ENCODE results near the gene METTL2A.
"Not testable (repeated sequence)": the region's sequence is repeated elsewhere in the genome, so short reads cannot be mapped to it uniquely, and the experiment has no call there.

Gene METTL2A

GRCh38 chr17:62470666-62471379 is 47.1 kb downstream of the METTL2A start:
- not testable (repeated sequence) for H3K9ac ChIP-seq (ENCODE audit: low read length in 5 of 5); H3K9me3 ChIP-seq (ENCODE audit: control insufficient read depth in 5 of 5, low read length in 5 of 5); H3K4me1 ChIP-seq (ENCODE audit: control insufficient read depth in 5 of 5, insufficient read depth in 5 of 5, low read length in 5 of 5); H3K27ac ChIP-seq (ENCODE audit: low read depth, low read length); H3K4me3 ChIP-seq (ENCODE audit: low read depth in 1 of 5, low read length in 5 of 5); H3K27me3 ChIP-seq (ENCODE audit: control insufficient read depth in 5 of 5, insufficient read depth in 4 of 5, low read length in 5 of 5); H3K36me3 ChIP-seq (ENCODE audit: control insufficient read depth in 5 of 5, insufficient read depth in 5 of 5, low read length in 5 of 5)

GRCh38 chr17:62471380-62471880 is 47.7 kb downstream of the METTL2A start:
- H3K4me1 ChIP-seq (ENCODE audit: control insufficient read depth in 5 of 5, insufficient read depth in 5 of 5, low read length in 5 of 5); H3K27me3 ChIP-seq (ENCODE audit: control insufficient read depth in 5 of 5, insufficient read depth in 4 of 5, low read length in 5 of 5); H3K9ac ChIP-seq (ENCODE audit: low read length in 5 of 5); H3K36me3 ChIP-seq (ENCODE audit: control insufficient read depth in 5 of 5, insufficient read depth in 5 of 5, low read length in 5 of 5); H3K9me3 ChIP-seq (ENCODE audit: control insufficient read depth in 5 of 5, low read length in 5 of 5); H3K4me3 ChIP-seq (ENCODE audit: low read depth in 1 of 5, low read length in 5 of 5); H3K27ac ChIP-seq (ENCODE audit: low read depth, low read length): not testable (repeated sequence)

GRCh38 chr17:62473030-62473982 is 49.6 kb downstream of the METTL2A start:
- peaks cover 0 to 14% (median 8%) of the 10 kb centered on the region in 5 donors for H3K4me1 ChIP-seq (ENCODE audit: control insufficient read depth in 5 of 5, insufficient read depth in 5 of 5, low read length in 5 of 5)
- not testable (repeated sequence) for H3K4me3 ChIP-seq (ENCODE audit: low read depth in 1 of 5, low read length in 5 of 5); H3K36me3 ChIP-seq (ENCODE audit: control insufficient read depth in 5 of 5, insufficient read depth in 5 of 5, low read length in 5 of 5); H3K9ac ChIP-seq (ENCODE audit: low read length in 5 of 5); H3K27ac ChIP-seq (ENCODE audit: low read depth, low read length); H3K27me3 ChIP-seq (ENCODE audit: control insufficient read depth in 5 of 5, insufficient read depth in 4 of 5, low read length in 5 of 5); H3K9me3 ChIP-seq (ENCODE audit: control insufficient read depth in 5 of 5, low read length in 5 of 5)

GRCh38 chr17:62477111-62477510 is 53.4 kb downstream of the METTL2A start:
- Histone ChIP-seq H3K27ac (ENCODE audit: low read depth, low read length) (peak overlapping the region; percentile 50), H3K4me1 (ENCODE audit: control insufficient read depth in 5 of 5, insufficient read depth in 5 of 5, low read length in 5 of 5) (peaks cover 0 to 21% (median 17%) of the 10 kb centered on the region in 5 donors), H3K4me3 (ENCODE audit: low read depth in 1 of 5, low read length in 5 of 5) (peak overlapping the region in 3 of 5 donors; percentile 59 to 67 (median 63))
- not testable (repeated sequence) for H3K9ac ChIP-seq (ENCODE audit: low read length in 5 of 5); H3K27me3 ChIP-seq (ENCODE audit: control insufficient read depth in 5 of 5, insufficient read depth in 4 of 5, low read length in 5 of 5); H3K36me3 ChIP-seq (ENCODE audit: control insufficient read depth in 5 of 5, insufficient read depth in 5 of 5, low read length in 5 of 5); H3K9me3 ChIP-seq (ENCODE audit: control insufficient read depth in 5 of 5, low read length in 5 of 5)

- Histone ChIP-seq H3K9ac (ENCODE audit: low read length in 5 of 5) (peak overlapping the region in 4 of 5 donors; percentile 14 to 80 (median 70)), H3K4me1 (ENCODE audit: control insufficient read depth in 5 of 5, insufficient read depth in 5 of 5, low read length in 5 of 5) (peaks cover 0 to 23% (median 17%) of the 10 kb centered on the region in 5 donors), H3K4me3 (ENCODE audit: low read depth in 1 of 5, low read length in 5 of 5) (peak overlapping the region; percentile 53 to 67 (median 59)), H3K27ac (ENCODE audit: low read depth, low read length) (peak overlapping the region; percentile 50)
- not testable (repeated sequence) for H3K36me3 ChIP-seq (ENCODE audit: control insufficient read depth in 5 of 5, insufficient read depth in 5 of 5, low read length in 5 of 5); H3K27me3 ChIP-seq (ENCODE audit: control insufficient read depth in 5 of 5, insufficient read depth in 4 of 5, low read length in 5 of 5); H3K9me3 ChIP-seq (ENCODE audit: control insufficient read depth in 5 of 5, low read length in 5 of 5)
Measured at GRCh38 chr17:62477718-62478408, 54.2 kb downstream of the METTL2A start.

- Histone ChIP-seq H3K9ac (ENCODE audit: low read length in 5 of 5) (peak within 1 kb of the TSS; percentile 12 to 86 (median 85)), H3K27ac (ENCODE audit: low read depth, low read length) (peak within 1 kb of the TSS; percentile 59), H3K9me3 (ENCODE audit: control insufficient read depth in 5 of 5, low read length in 5 of 5) (no peaks in the 10 kb centered on the region), H3K4me1 (ENCODE audit: control insufficient read depth in 5 of 5, insufficient read depth in 5 of 5, low read length in 5 of 5) (peaks cover 0 to 24% (median 17%) of the 10 kb centered on the region in 5 donors), H3K27me3 (ENCODE audit: control insufficient read depth in 5 of 5, insufficient read depth in 4 of 5, low read length in 5 of 5) (no peaks in the 10 kb centered on the region), H3K36me3 (ENCODE audit: control insufficient read depth in 5 of 5, insufficient read depth in 5 of 5, low read length in 5 of 5) (peaks cover 0 to 5% (median 0%) of the 10 kb centered on the region in 5 donors), H3K4me3 (ENCODE audit: low read depth in 1 of 5, low read length in 5 of 5) (peak within 1 kb of the TSS; percentile 59 to 80 (median 71))
Measured at GRCh38 chr17:62478424-62478879, 54.8 kb downstream of the METTL2A start, which contains the start of gene TLK2. Gene TLK2, plus strand, starts transcription at chr17:62478825. Its CDS starts 2,301 bp downstream, at chr17:62481126.

GRCh38 chr17:62478880-62479638 is 55.4 kb downstream of the METTL2A start:
- H3K4me1 ChIP-seq (ENCODE audit: control insufficient read depth in 5 of 5, insufficient read depth in 5 of 5, low read length in 5 of 5): peaks cover 0 to 24% (median 17%) of the 10 kb centered on the region in 5 donors
- H3K27me3 ChIP-seq (ENCODE audit: control insufficient read depth in 5 of 5, insufficient read depth in 4 of 5, low read length in 5 of 5); H3K9me3 ChIP-seq (ENCODE audit: control insufficient read depth in 5 of 5, low read length in 5 of 5); H3K36me3 ChIP-seq (ENCODE audit: control insufficient read depth in 5 of 5, insufficient read depth in 5 of 5, low read length in 5 of 5): not testable (repeated sequence)
- peak overlapping the region in 3 of 5 donors; percentile 85 to 86 (median 86) for H3K9ac ChIP-seq (ENCODE audit: low read length in 5 of 5)
- H3K27ac ChIP-seq (ENCODE audit: low read depth, low read length): peak overlapping the region; percentile 59
- H3K4me3 ChIP-seq (ENCODE audit: low read depth in 1 of 5, low read length in 5 of 5): peak overlapping the region in 4 of 5 donors; percentile 59 to 75 (median 66)

- H3K27ac ChIP-seq (ENCODE audit: low read depth, low read length): peak overlapping the region; percentile 59
- H3K9ac ChIP-seq (ENCODE audit: low read length in 5 of 5): peak overlapping the region; percentile 12 to 86 (median 85)
- H3K4me3 ChIP-seq (ENCODE audit: low read depth in 1 of 5, low read length in 5 of 5): peak overlapping the region; percentile 59 to 80 (median 71)
- peaks cover 0 to 24% (median 17%) of the 10 kb centered on the region in 5 donors for H3K4me1 ChIP-seq (ENCODE audit: control insufficient read depth in 5 of 5, insufficient read depth in 5 of 5, low read length in 5 of 5)
- not testable (repeated sequence) for H3K27me3 ChIP-seq (ENCODE audit: control insufficient read depth in 5 of 5, insufficient read depth in 4 of 5, low read length in 5 of 5); H3K36me3 ChIP-seq (ENCODE audit: control insufficient read depth in 5 of 5, insufficient read depth in 5 of 5, low read length in 5 of 5); H3K9me3 ChIP-seq (ENCODE audit: control insufficient read depth in 5 of 5, low read length in 5 of 5)
Measured at GRCh38 chr17:62479639-62480258, 56.1 kb downstream of the METTL2A start.

- peaks cover 0 to 23% (median 13%) of the 10 kb centered on the region in 5 donors for H3K4me1 ChIP-seq (ENCODE audit: control insufficient read depth in 5 of 5, insufficient read depth in 5 of 5, low read length in 5 of 5)
- H3K27ac ChIP-seq (ENCODE audit: low read depth, low read length); H3K9me3 ChIP-seq (ENCODE audit: control insufficient read depth in 5 of 5, low read length in 5 of 5); H3K9ac ChIP-seq (ENCODE audit: low read length in 5 of 5); H3K36me3 ChIP-seq (ENCODE audit: control insufficient read depth in 5 of 5, insufficient read depth in 5 of 5, low read length in 5 of 5); H3K27me3 ChIP-seq (ENCODE audit: control insufficient read depth in 5 of 5, insufficient read depth in 4 of 5, low read length in 5 of 5); H3K4me3 ChIP-seq (ENCODE audit: low read depth in 1 of 5, low read length in 5 of 5): not testable (repeated sequence)
Measured at GRCh38 chr17:62482553-62482952, 58.9 kb downstream of the METTL2A start.

Measured in subcutaneous abdominal adipose tissue (tissue), 5 donors.